ENCODE measurements around the gene GRIK2. TPM values are rescaled to one million over a fixed set of nuclear protein-coding genes. Genes with fewer than 3 reads are reported as not detected.

Gene GRIK2
- total RNA-seq, 1 donor from 2014 or later: 2.5 TPM

DNA sequence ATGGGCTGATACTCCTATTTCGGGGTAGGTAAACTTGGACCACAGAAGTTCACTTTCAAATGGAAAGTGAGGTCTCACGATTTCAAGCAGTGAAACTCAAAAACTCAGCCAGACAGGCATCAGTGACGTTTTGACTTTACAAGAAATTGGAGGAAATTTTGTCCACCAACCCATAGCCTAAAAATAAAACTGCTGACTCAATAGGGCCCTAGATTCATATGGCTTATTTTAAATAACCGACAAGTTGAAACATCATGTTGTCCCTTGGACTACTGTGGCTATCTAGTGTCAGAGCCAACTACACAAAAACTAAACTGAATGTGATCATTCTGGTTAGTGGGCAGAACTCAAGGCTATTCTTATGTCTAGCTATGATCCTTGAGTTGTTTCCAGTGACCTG is 486.3 kb downstream of the GRIK2 start:
- no peak for TF ChIP-seq EZH2 (IDR thresholded peaks at IDR 0.05; ENCODE audit: insufficient read depth, low read length)
- no peak for TF ChIP-seq CTCF (IDR thresholded peaks at IDR 0.05; ENCODE audit: insufficient read depth, low read depth, low read length)
- H3K9ac ChIP-seq (ENCODE audit: low read length): no peak overlapping the region
- H3K36me3 ChIP-seq (ENCODE audit: insufficient read depth, low read length): no peaks in the 10 kb centered on the region
- H3K79me2 ChIP-seq (ENCODE audit: insufficient read depth, low read length): no peaks in the 10 kb centered on the region
- H3K27ac Mint-ChIP-seq (ENCODE audit: unreplicated experiment): no peak overlapping the region
- no peak overlapping the region for H3K4me2 ChIP-seq (ENCODE audit: low read length)
- H4K20me1 ChIP-seq (ENCODE audit: insufficient read depth, low read length): no peaks in the 10 kb centered on the region
- H3K36me3 Mint-ChIP-seq (ENCODE audit: low read depth, unreplicated experiment): no peaks in the 10 kb centered on the region
- H2AFZ ChIP-seq (ENCODE audit: low read depth, low read length): no peak overlapping the region
- H3K9me3 ChIP-seq (ENCODE audit: insufficient read depth, low read depth, low read length): no peaks in the 10 kb centered on the region
- no peak overlapping the region for H3K27ac ChIP-seq (ENCODE audit: low read depth, low read length)
- H3K9me3 Mint-ChIP-seq (ENCODE audit: unreplicated experiment): no peaks in the 10 kb centered on the region
- H3K27me3 Mint-ChIP-seq (ENCODE audit: low read depth, unreplicated experiment): no peaks in the 10 kb centered on the region
- no peak overlapping the region for H3K4me3 Mint-ChIP-seq (ENCODE audit: unreplicated experiment)
- H3K4me1 ChIP-seq (ENCODE audit: insufficient read depth, low read length): no peaks in the 10 kb centered on the region
- FAIRE-seq: no peak
- no peak overlapping the region for H3K4me3 ChIP-seq (ENCODE audit: insufficient read depth, low read depth, low read length)
- no peak for DNase-seq (ENCODE audit: low read depth)
- H3K4me1 Mint-ChIP-seq (ENCODE audit: low read depth, unreplicated experiment): peaks cover 4% of the 10 kb centered on the region
- H3K27me3 ChIP-seq (ENCODE audit: insufficient read depth, low read length): no peaks in the 10 kb centered on the region

GRCh38 chr6:101883505-101883904 is 490.0 kb downstream of the GRIK2 start:
- H3K9me3 Mint-ChIP-seq (ENCODE audit: unreplicated experiment): no peaks in the 10 kb centered on the region
- Histone ChIP-seq H3K4me2 (ENCODE audit: low read length) (no peak overlapping the region), H2AFZ (ENCODE audit: low read depth, low read length) (no peak overlapping the region), H4K20me1 (ENCODE audit: insufficient read depth, low read length) (no peaks in the 10 kb centered on the region), H3K4me3 (ENCODE audit: insufficient read depth, low read depth, low read length) (no peak overlapping the region), H3K27me3 (ENCODE audit: insufficient read depth, low read length) (no peaks in the 10 kb centered on the region), H3K9ac (ENCODE audit: low read length) (no peak overlapping the region), H3K4me1 (ENCODE audit: insufficient read depth, low read length) (no peaks in the 10 kb centered on the region), H3K79me2 (ENCODE audit: insufficient read depth, low read length) (no peaks in the 10 kb centered on the region), H3K36me3 (ENCODE audit: insufficient read depth, low read length) (no peaks in the 10 kb centered on the region), H3K27ac (ENCODE audit: low read depth, low read length) (no peak overlapping the region), H3K9me3 (ENCODE audit: insufficient read depth, low read depth, low read length) (no peaks in the 10 kb centered on the region)
- FAIRE-seq (no peak), DNase-seq (ENCODE audit: low read depth) (peak; percentile 1)
- no peaks in the 10 kb centered on the region for H3K27me3 Mint-ChIP-seq (ENCODE audit: low read depth, unreplicated experiment)
- peaks cover 4% of the 10 kb centered on the region for H3K4me1 Mint-ChIP-seq (ENCODE audit: low read depth, unreplicated experiment)
- TF ChIP-seq CTCF (IDR thresholded peaks at IDR 0.05; ENCODE audit: insufficient read depth, low read depth, low read length) (no peak), EZH2 (IDR thresholded peaks at IDR 0.05; ENCODE audit: insufficient read depth, low read length) (no peak)
- no peak overlapping the region for H3K4me3 Mint-ChIP-seq (ENCODE audit: unreplicated experiment)
- H3K36me3 Mint-ChIP-seq (ENCODE audit: low read depth, unreplicated experiment): no peaks in the 10 kb centered on the region
- no peak overlapping the region for H3K27ac Mint-ChIP-seq (ENCODE audit: unreplicated experiment)

- H3K79me2 ChIP-seq (ENCODE audit: insufficient read depth, low read length): no peaks in the 10 kb centered on the region
- no peaks in the 10 kb centered on the region for H3K9me3 ChIP-seq (ENCODE audit: insufficient read depth, low read depth, low read length)
Measured at GRCh38 chr6:101887532-101887931, 494.0 kb downstream of the GRIK2 start.

More at GRCh38 chr6:101887532-101887931, 494.0 kb downstream of the GRIK2 start:
- DNase-seq (ENCODE audit: low read depth): no peak
- H3K36me3 Mint-ChIP-seq (ENCODE audit: low read depth, unreplicated experiment): no peaks in the 10 kb centered on the region
- H4K20me1 ChIP-seq (ENCODE audit: insufficient read depth, low read length): no peaks in the 10 kb centered on the region
- H3K36me3 ChIP-seq (ENCODE audit: insufficient read depth, low read length): no peaks in the 10 kb centered on the region
- H3K27ac ChIP-seq (ENCODE audit: low read depth, low read length): no peak overlapping the region
- no peak overlapping the region for H3K4me2 ChIP-seq (ENCODE audit: low read length)
- H3K4me1 Mint-ChIP-seq (ENCODE audit: low read depth, unreplicated experiment): peaks cover 4% of the 10 kb centered on the region
- no peak overlapping the region for H3K4me3 Mint-ChIP-seq (ENCODE audit: unreplicated experiment)
- no peaks in the 10 kb centered on the region for H3K9me3 Mint-ChIP-seq (ENCODE audit: unreplicated experiment)
- no peak overlapping the region for H2AFZ ChIP-seq (ENCODE audit: low read depth, low read length)
- no peaks in the 10 kb centered on the region for H3K27me3 Mint-ChIP-seq (ENCODE audit: low read depth, unreplicated experiment)
- no peaks in the 10 kb centered on the region for H3K4me1 ChIP-seq (ENCODE audit: insufficient read depth, low read length)
- no peak overlapping the region for H3K4me3 ChIP-seq (ENCODE audit: insufficient read depth, low read depth, low read length)
- no peaks in the 10 kb centered on the region for H3K27me3 ChIP-seq (ENCODE audit: insufficient read depth, low read length)
- no peak for TF ChIP-seq CTCF (IDR thresholded peaks at IDR 0.05; ENCODE audit: insufficient read depth, low read depth, low read length)
- no peak for TF ChIP-seq EZH2 (IDR thresholded peaks at IDR 0.05; ENCODE audit: insufficient read depth, low read length)
- no peak for FAIRE-seq
- no peak overlapping the region for H3K9ac ChIP-seq (ENCODE audit: low read length)
- no peak overlapping the region for H3K27ac Mint-ChIP-seq (ENCODE audit: unreplicated experiment)
